Hematopoietic multipotent progenitor cell treated with erythropoietin and hydrocortisone succinate and interleukin-3 and kit ligand, for 6 days (in vitro differentiated cells): ENCODE results near the gene ZNF205.
A peak's percentile ranks its signal among the peaks of the same experiment; 100 is the strongest.

ENCODE experiments used
- DNase-seq: peaks from one replicate; pipeline ENCODE4 v3.0.0-alpha.2; 2015

The ZNF205 gene

GRCh38 chr16:3106205-3106928 is 6.0 kb upstream of the ZNF205 start:
- DNase-seq, result peak; percentile 94

GRCh38 chr16:3112881-3113574 is 642 bp downstream of the ZNF205 start:
- DNase-seq, result no peak

GRCh38 chr16:3113765-3114479 is 1.5 kb downstream of the ZNF205 start:
- no peak for DNase-seq

- no peak for DNase-seq
Observed at GRCh38 chr16:3115003-3115402, 2.6 kb downstream of the ZNF205 start.

- no peak for DNase-seq
Observed at GRCh38 chr16:3115561-3115960, 3.2 kb downstream of the ZNF205 start.

GRCh38 chr16:3118204-3118790 is 5.9 kb downstream of the ZNF205 start:
- DNase-seq, result no peak

GRCh38 chr16:3118846-3119245 is 6.5 kb downstream of the ZNF205 start:
- no peak for DNase-seq

GRCh38 chr16:3119286-3119685 is 6.9 kb downstream of the ZNF205 start:
- DNase-seq, result no peak

GRCh38 chr16:3119701-3120408 is 7.5 kb downstream of the ZNF205 start:
- no peak for DNase-seq

GRCh38 chr16:3120435-3120834 is 8.0 kb downstream of the ZNF205 start:
- DNase-seq, result no peak

GRCh38 chr16:3121851-3122467 is 9.6 kb downstream of the ZNF205 start:
- DNase-seq, result peak; percentile 78

- no peak for DNase-seq
Observed at GRCh38 chr16:3122926-3123570, 10.7 kb downstream of the ZNF205 start.

GRCh38 chr16:3123986-3124886 is 11.8 kb downstream of the ZNF205 start:
- peak; percentile 100 for DNase-seq

- no peak for DNase-seq
Observed at GRCh38 chr16:3127745-3128144, 15.4 kb downstream of the ZNF205 start.

- peak; percentile 97 for DNase-seq
Observed at GRCh38 chr16:3129137-3130131, 17.0 kb downstream of the ZNF205 start.

- peak; percentile 82 for DNase-seq
Observed at GRCh38 chr16:3131755-3132377, 19.5 kb downstream of the ZNF205 start.

GRCh38 chr16:3133844-3134243 is 21.5 kb downstream of the ZNF205 start:
- DNase-seq, result peak; percentile 41

- DNase-seq, result peak; percentile 100
Observed at GRCh38 chr16:3134338-3135125, 22.1 kb downstream of the ZNF205 start, which contains the start of gene ZNF213. TSS of gene ZNF213 (plus strand) at chr16:3135029. CDS start at chr16:3137281, 2,252 bp downstream.
